DOHH2 (cell line): ENCODE measurements around the gene SBNO2.

Source experiments
- H3F3A ChIP-seq: fragments of 200-600 bp; sonication (generic), shearing (Covaris generic); 2 replicates; pipeline ENCODE4 v1.6.0; 2016; ENCODE audit warnings: antibody characterized with exemption, mild to moderate bottlenecking; ENCODE audit not compliant: control insufficient read depth, insufficient read depth
- H3K27ac ChIP-seq: fragments of 200-600 bp; sonication (generic); 2 replicates; pipeline ENCODE4 v1.5.1; 2014; ENCODE audit warnings: low read depth, mild to moderate bottlenecking, low read length, moderate library complexity
- H3K27me3 ChIP-seq: fragments of 200-600 bp; sonication (generic); 2 replicates; pipeline ENCODE4 v1.6.1; 2014; ENCODE audit warnings: mild to moderate bottlenecking, low read length, mixed read lengths; ENCODE audit not compliant: control insufficient read depth
- H3K36me3 ChIP-seq: fragments of 200-600 bp; sonication (generic); 2 replicates; pipeline ENCODE4 v1.6.1; 2014; ENCODE audit warnings: mild to moderate bottlenecking, low read length, moderate library complexity, mixed read lengths; ENCODE audit not compliant: control insufficient read depth
- H3K4me1 ChIP-seq: fragments of 200-600 bp; sonication (generic); 2 replicates; pipeline ENCODE4 v1.6.1; 2014; ENCODE audit warnings: mild to moderate bottlenecking, low read length, mixed read lengths; ENCODE audit not compliant: control insufficient read depth
- H3K4me2 ChIP-seq: fragments of 200-600 bp; sonication (generic); 2 replicates; pipeline ENCODE4 v1.6.0; 2014; ENCODE audit warnings: mild to moderate bottlenecking, low read length, moderate library complexity
- H3K4me3 ChIP-seq: fragments of 200-600 bp; sonication (generic); 2 replicates; pipeline ENCODE4 v1.5.1; 2014; ENCODE audit warnings: mild to moderate bottlenecking, low read length, mixed read lengths
- H3K79me2 ChIP-seq: fragments of 200-600 bp; sonication (generic); 2 replicates; pipeline ENCODE4 v1.6.1; 2014; ENCODE audit warnings: mild to moderate bottlenecking, low read length, mixed read lengths; ENCODE audit not compliant: control insufficient read depth
- H3K9me2 ChIP-seq: fragments of 200-600 bp; sonication (generic); replicated peaks from 2 replicates; pipeline ENCODE4 v1.6.1; 2014; ENCODE audit warnings: mild to moderate bottlenecking, low read length, mixed read lengths; ENCODE audit not compliant: control insufficient read depth
- H3K9me3 ChIP-seq: fragments of 200-600 bp; sonication (generic); 2 replicates; pipeline ENCODE4 v1.6.1; 2014; ENCODE audit warnings: antibody characterized with exemption, low read length, mixed read lengths; ENCODE audit not compliant: control insufficient read depth, insufficient read depth
- H4K20me1 ChIP-seq: fragments of 200-600 bp; sonication (generic); 2 replicates; pipeline ENCODE4 v1.6.0; 2014; ENCODE audit warnings: low read depth, mild to moderate bottlenecking, antibody characterized with exemption, low read length, moderate library complexity; ENCODE audit not compliant: control insufficient read depth, insufficient read depth
- EZH2phosphoT487 ChIP-seq: fragments of 200-600 bp; sonication (generic); IDR thresholded peaks from 2 replicates; pipeline ENCODE4 v1.6.1; 2017; ENCODE audit warnings: borderline replicate concordance, mild to moderate bottlenecking, antibody characterized with exemption, low read length, moderate library complexity, mixed read lengths
- TF ChIP-seq, protein P1 (sequence below): fragments of 200-600 bp; sonication (generic); IDR thresholded peaks from one replicate; pipeline ENCODE4 v1.5.1; 2014; ENCODE audit warnings: antibody characterized with exemption, mild to moderate bottlenecking, low read depth, low read length; ENCODE audit not compliant: poor library complexity, severe bottlenecking

Gene SBNO2

DNA sequence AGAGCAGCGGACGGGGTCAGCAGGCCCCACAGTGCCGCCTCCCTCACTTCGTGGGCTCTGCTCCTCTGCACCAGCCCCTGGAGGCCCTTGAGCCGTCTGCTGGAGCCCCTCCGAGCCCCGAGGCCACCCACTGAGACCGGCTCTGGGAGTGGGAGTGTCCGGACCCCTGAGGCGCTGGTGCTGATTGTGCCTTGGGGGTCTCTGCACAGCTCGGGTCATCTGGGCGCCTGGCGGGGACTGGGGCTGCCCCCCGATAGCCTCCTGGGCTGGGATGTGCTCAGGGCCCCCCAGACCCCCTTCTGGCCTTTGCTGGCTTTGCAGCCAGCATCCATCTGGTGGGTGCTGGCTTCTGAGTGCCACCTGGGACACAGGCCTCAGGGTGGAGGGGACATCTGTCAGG is 48.3 kb upstream of the SBNO2 start:
- H3K4me2 ChIP-seq = no peak overlapping the region
- no peaks in the 10 kb centered on the region for H3K4me1 ChIP-seq
- no peak overlapping the region for H3K4me3 ChIP-seq
- peaks cover 5% of the 10 kb centered on the region; the same call in 1 of the 2 replicates for H4K20me1 ChIP-seq
- H3K9me2 ChIP-seq = no peaks in the 10 kb centered on the region
- no peaks in the 10 kb centered on the region for H3K9me3 ChIP-seq
- TF ChIP-seq EZH2phosphoT487 = no peak
- TF ChIP-seq, protein P1, sequence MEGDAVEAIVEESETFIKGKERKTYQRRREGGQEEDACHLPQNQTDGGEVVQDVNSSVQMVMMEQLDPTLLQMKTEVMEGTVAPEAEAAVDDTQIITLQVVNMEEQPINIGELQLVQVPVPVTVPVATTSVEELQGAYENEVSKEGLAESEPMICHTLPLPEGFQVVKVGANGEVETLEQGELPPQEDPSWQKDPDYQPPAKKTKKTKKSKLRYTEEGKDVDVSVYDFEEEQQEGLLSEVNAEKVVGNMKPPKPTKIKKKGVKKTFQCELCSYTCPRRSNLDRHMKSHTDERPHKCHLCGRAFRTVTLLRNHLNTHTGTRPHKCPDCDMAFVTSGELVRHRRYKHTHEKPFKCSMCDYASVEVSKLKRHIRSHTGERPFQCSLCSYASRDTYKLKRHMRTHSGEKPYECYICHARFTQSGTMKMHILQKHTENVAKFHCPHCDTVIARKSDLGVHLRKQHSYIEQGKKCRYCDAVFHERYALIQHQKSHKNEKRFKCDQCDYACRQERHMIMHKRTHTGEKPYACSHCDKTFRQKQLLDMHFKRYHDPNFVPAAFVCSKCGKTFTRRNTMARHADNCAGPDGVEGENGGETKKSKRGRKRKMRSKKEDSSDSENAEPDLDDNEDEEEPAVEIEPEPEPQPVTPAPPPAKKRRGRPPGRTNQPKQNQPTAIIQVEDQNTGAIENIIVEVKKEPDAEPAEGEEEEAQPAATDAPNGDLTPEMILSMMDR = no peak
- no peaks in the 10 kb centered on the region for H3K27me3 ChIP-seq
- no peak overlapping the region for H3K27ac ChIP-seq
- H3K79me2 ChIP-seq = peaks cover 31% of the 10 kb centered on the region
- no peaks in the 10 kb centered on the region for H3F3A ChIP-seq
- H3K36me3 ChIP-seq = peaks cover 63% of the 10 kb centered on the region

DNA sequence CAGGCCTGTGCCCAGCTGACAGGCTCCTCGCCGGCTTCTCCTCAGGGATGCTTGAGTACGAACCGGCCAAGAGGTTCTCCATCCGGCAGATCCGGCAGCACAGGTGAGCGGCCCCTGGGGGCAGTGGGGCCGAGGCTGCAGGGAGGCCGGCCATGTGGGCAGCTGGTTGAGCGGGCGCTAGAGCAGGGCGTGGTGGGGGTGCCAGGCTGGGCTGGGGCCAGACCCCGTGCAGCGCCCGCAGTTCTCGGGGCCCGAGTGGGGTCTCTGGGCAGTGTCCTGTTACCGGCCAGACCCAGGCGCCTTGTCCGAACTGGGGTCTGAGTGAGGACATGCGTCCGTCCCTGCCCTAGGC is 47.8 kb upstream of the SBNO2 start:
- Histone ChIP-seq H3K79me2 (peaks cover 36% of the 10 kb centered on the region), H3K4me1 (no peaks in the 10 kb centered on the region), H3K27ac (no peak overlapping the region), H3K4me3 (no peak overlapping the region), H3K9me3 (no peaks in the 10 kb centered on the region), H3F3A (no peaks in the 10 kb centered on the region), H3K36me3 (peaks cover 58% of the 10 kb centered on the region), H3K27me3 (no peaks in the 10 kb centered on the region), H3K4me2 (no peak overlapping the region), H3K9me2 (no peaks in the 10 kb centered on the region), H4K20me1 (peaks cover 5% of the 10 kb centered on the region; the same call in 1 of the 2 replicates)
- TF ChIP-seq EZH2phosphoT487 = no peak
- TF ChIP-seq, protein P1 = no peak

DNA sequence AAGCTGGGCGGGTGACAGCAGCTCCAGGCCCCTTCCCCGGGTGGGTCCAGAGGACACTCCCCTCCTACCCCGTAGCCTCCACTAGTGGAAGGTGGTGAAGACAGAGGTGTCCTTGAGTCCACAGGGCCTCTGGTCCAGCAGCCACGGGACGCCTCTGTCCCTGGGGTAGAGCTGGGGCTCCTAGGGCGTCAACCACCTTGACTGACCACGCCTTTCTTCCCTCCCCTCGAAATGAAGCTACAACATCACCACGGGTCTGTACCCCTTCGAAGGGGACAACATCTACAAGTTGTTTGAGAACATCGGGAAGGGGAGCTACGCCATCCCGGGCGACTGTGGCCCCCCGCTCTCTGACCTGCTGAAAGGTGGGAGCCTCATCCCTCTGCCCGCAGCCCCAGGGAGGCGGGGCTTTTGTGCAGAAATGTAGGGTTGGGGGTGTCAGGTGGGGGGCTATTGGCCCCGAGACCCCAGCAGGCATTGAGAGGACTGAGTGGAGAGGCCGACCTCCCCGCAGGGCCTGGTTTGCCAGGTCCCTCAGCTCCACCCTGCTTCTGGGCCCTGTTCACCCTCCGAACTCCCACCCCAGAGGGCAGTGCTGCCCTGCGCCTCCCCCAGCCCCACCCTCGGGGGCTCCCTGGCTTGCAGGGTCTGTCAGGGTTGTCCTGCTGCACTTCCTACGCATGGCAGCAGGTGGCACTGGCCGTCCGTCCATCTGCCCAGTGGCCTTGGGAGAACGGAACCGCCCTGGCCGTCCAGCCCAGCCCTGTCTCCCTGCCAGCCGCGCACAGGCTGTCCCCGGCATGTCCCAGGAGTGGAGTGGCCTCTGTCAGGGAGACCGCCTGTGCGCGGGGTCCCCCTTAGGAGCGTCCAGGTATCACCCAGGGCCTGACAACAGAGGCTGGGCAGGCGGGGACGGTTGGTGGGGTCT is 47.2 kb upstream of the SBNO2 start:
- no peak overlapping the region for H3K27ac ChIP-seq
- TF ChIP-seq EZH2phosphoT487 = no peak
- TF ChIP-seq, protein P1 = no peak
- peaks cover 42% of the 10 kb centered on the region for H3K79me2 ChIP-seq
- H3F3A ChIP-seq = no peaks in the 10 kb centered on the region
- no peaks in the 10 kb centered on the region for H3K9me3 ChIP-seq
- peaks cover 5% of the 10 kb centered on the region; the same call in 1 of the 2 replicates for H4K20me1 ChIP-seq
- no peaks in the 10 kb centered on the region for H3K27me3 ChIP-seq
- H3K4me3 ChIP-seq = no peak overlapping the region
- H3K4me2 ChIP-seq = no peak overlapping the region
- H3K9me2 ChIP-seq = no peaks in the 10 kb centered on the region
- peaks cover 52% of the 10 kb centered on the region for H3K36me3 ChIP-seq
- no peaks in the 10 kb centered on the region for H3K4me1 ChIP-seq
